Chondrocyte (in vitro differentiated cells): Measurements from ENCODE around the gene GFRA1. TPM values are rescaled to one million over a fixed set of nuclear protein-coding genes. Genes with fewer than 3 reads are reported as not detected.
A peak's percentile ranks its signal among the peaks of the same experiment; 100 is the strongest.

ENCODE experiments used
- DNase-seq: peaks from one replicate; pipeline ENCODE4 v3.0.0; 2021; ENCODE audit warnings: mixed read lengths, low spot score
- H3K27ac Mint-ChIP-seq: one replicate; pipeline ENCODE4 v1.8.0; 2021; ENCODE audit warnings: mild to moderate bottlenecking, moderate library complexity, mixed read lengths; ENCODE audit not compliant: unreplicated experiment
- H3K27me3 Mint-ChIP-seq: 2 replicates; pipeline ENCODE4 v1.8.0; 2021; ENCODE audit warnings: low read depth, mixed read lengths
- H3K36me3 Mint-ChIP-seq: 2 replicates; pipeline ENCODE4 v1.8.0; 2021; ENCODE audit warnings: low read depth, mixed read lengths
- H3K4me1 Mint-ChIP-seq: 2 replicates; pipeline ENCODE4 v1.8.0; 2021; ENCODE audit warnings: low read depth, mild to moderate bottlenecking, mixed read lengths
- H3K4me3 Mint-ChIP-seq: one replicate; pipeline ENCODE4 v1.8.0; 2021; ENCODE audit warnings: mild to moderate bottlenecking, moderate library complexity, mixed read lengths; ENCODE audit not compliant: unreplicated experiment
- H3K9me3 Mint-ChIP-seq: 2 replicates; pipeline ENCODE4 v1.8.0; 2021; ENCODE audit warnings: low read depth, mixed read lengths
- CTCF ChIP-seq: fragments of 200-600 bp; sonication (generic); IDR thresholded peaks from 2 replicates; pipeline ENCODE4 v1.5.0; 2021; ENCODE audit warnings: antibody characterized with exemption, mild to moderate bottlenecking, moderate library complexity
- total RNA-seq: library from RNA; stranded (reverse); gene quantifications from 3 replicates; pipeline ENCODE4 v1.2.1, GENCODE V29; 2021

The GFRA1 gene
- total RNA-seq, 1 donor from 2014 or later = 79.7 TPM

- Mint-ChIP-seq H3K27ac (no peak overlapping the region), H3K4me1 (no peaks in the 10 kb centered on the region), H3K9me3 (no peaks in the 10 kb centered on the region), H3K36me3 (no peaks in the 10 kb centered on the region), H3K27me3 (no peaks in the 10 kb centered on the region), H3K4me3 (no peak overlapping the region)
- no peak for TF ChIP-seq CTCF
- no peak for DNase-seq
Measured at GRCh38 chr10:116286626-116287200, 13.7 kb upstream of the GFRA1 start.

GRCh38 chr10:116281775-116282174 is 8.8 kb upstream of the GFRA1 start:
- no peak for DNase-seq
- no peaks in the 10 kb centered on the region for H3K27me3 Mint-ChIP-seq
- H3K9me3 Mint-ChIP-seq = no peaks in the 10 kb centered on the region
- no peak overlapping the region for H3K27ac Mint-ChIP-seq
- H3K36me3 Mint-ChIP-seq = no peaks in the 10 kb centered on the region
- H3K4me1 Mint-ChIP-seq = peaks cover 12% of the 10 kb centered on the region
- no peak for TF ChIP-seq CTCF
- no peak overlapping the region for H3K4me3 Mint-ChIP-seq

- no peak overlapping the region for H3K4me3 Mint-ChIP-seq
- no peak overlapping the region for H3K27ac Mint-ChIP-seq
- H3K9me3 Mint-ChIP-seq = no peaks in the 10 kb centered on the region
- no peak for TF ChIP-seq CTCF
- H3K27me3 Mint-ChIP-seq = no peaks in the 10 kb centered on the region
- DNase-seq = no peak
- no peaks in the 10 kb centered on the region for H3K36me3 Mint-ChIP-seq
- H3K4me1 Mint-ChIP-seq = peaks cover 26% of the 10 kb centered on the region
Measured at GRCh38 chr10:116278846-116279245, 5.8 kb upstream of the GFRA1 start.

- no peak for TF ChIP-seq CTCF
- Mint-ChIP-seq H3K27me3 (no peaks in the 10 kb centered on the region), H3K36me3 (no peaks in the 10 kb centered on the region), H3K9me3 (no peaks in the 10 kb centered on the region), H3K4me3 (no peak overlapping the region), H3K4me1 (peaks cover 26% of the 10 kb centered on the region), H3K27ac (no peak overlapping the region)
- DNase-seq = no peak
Measured at GRCh38 chr10:116276981-116277380, 4.0 kb upstream of the GFRA1 start.

- H3K27ac Mint-ChIP-seq = peak overlapping the region; percentile 91
- no peaks in the 10 kb centered on the region for H3K36me3 Mint-ChIP-seq
- H3K4me1 Mint-ChIP-seq = peaks cover 25% of the 10 kb centered on the region
- DNase-seq = no peak
- H3K27me3 Mint-ChIP-seq = no peaks in the 10 kb centered on the region
- peak; percentile 59 for TF ChIP-seq CTCF
- H3K9me3 Mint-ChIP-seq = no peaks in the 10 kb centered on the region
- peak overlapping the region; percentile 94 for H3K4me3 Mint-ChIP-seq
Measured at GRCh38 chr10:116274064-116274904, 1.3 kb upstream of the GFRA1 start.
